HEK293T (cell line): ENCODE data around the gene SLC25A33.
"Not testable (repeated sequence)": the region's sequence is repeated elsewhere in the genome, so short reads cannot be mapped to it uniquely, and the experiment has no call there.

Experiments used
- CTCF ChIA-PET: fragments of 350-600 bp; formaldehyde crosslinking; extraction: SDS; loops from one replicate; lab custom pipeline; 2021; ENCODE audit warnings: antibody characterized with exemption, inconsistent platforms; lab: Yijun Ruan, JAX
- POLR2A ChIA-PET: fragments of 350-600 bp; formaldehyde crosslinking; extraction: SDS; loops from one replicate; lab custom pipeline; 2020; ENCODE audit warnings: antibody characterized with exemption, inconsistent platforms; lab: Yijun Ruan, JAX
- DNase-seq: peaks from one replicate; pipeline ENCODE4 v3.0.0; 2012; ENCODE audit warnings: mixed read lengths; ENCODE audit errors: extremely low spot score
- ARNT ChIP-seq: fragments of 450-650 bp; IDR thresholded peaks from 2 replicates; pipeline ENCODE4 v1.6.1; 2017; ENCODE audit warnings: mild to moderate bottlenecking
- BHLHE40 ChIP-seq: fragments of 450-650 bp; IDR thresholded peaks from 2 replicates; pipeline ENCODE4 v1.6.1; 2016; ENCODE audit warnings: mild to moderate bottlenecking, moderate library complexity, borderline replicate concordance
- CTBP1 ChIP-seq: fragments of 450-650 bp; IDR thresholded peaks from 2 replicates; pipeline ENCODE4 v1.6.1; 2016; ENCODE audit warnings: borderline replicate concordance
- ELF4 ChIP-seq: fragments of 450-650 bp; IDR thresholded peaks from 2 replicates; pipeline ENCODE4 v1.6.1; 2017; ENCODE audit warnings: antibody characterized with exemption
- FOXA1 ChIP-seq: fragments of 450-650 bp; IDR thresholded peaks from 2 replicates; pipeline ENCODE4 v1.6.1; 2016; ENCODE audit warnings: mild to moderate bottlenecking
- FOXK2 ChIP-seq: fragments of 450-650 bp; IDR thresholded peaks from 2 replicates; pipeline ENCODE4 v1.6.1; 2016; ENCODE audit warnings: mild to moderate bottlenecking
- FOXM1 ChIP-seq: fragments of 450-650 bp; IDR thresholded peaks from 2 replicates; pipeline ENCODE4 v1.6.1; 2017; ENCODE audit warnings: mild to moderate bottlenecking, borderline replicate concordance
- HDGF ChIP-seq: fragments of 450-650 bp; IDR thresholded peaks from 2 replicates; pipeline ENCODE4 v1.6.1; 2017; ENCODE audit warnings: antibody characterized with exemption, borderline replicate concordance
- L3MBTL2 ChIP-seq: fragments of 450-650 bp; conservative IDR thresholded peaks from 2 replicates; pipeline ENCODE4 v1.6.1; 2016; ENCODE audit warnings: mild to moderate bottlenecking
- LEF1 ChIP-seq: fragments of 450-650 bp; IDR thresholded peaks from 2 replicates; pipeline ENCODE4 v1.6.1; 2017; ENCODE audit warnings: mild to moderate bottlenecking, borderline replicate concordance
- NFRKB ChIP-seq: fragments of 450-650 bp; IDR thresholded peaks from 2 replicates; pipeline ENCODE4 v1.6.1; 2016; ENCODE audit warnings: mild to moderate bottlenecking, moderate library complexity
- SP1 ChIP-seq: fragments of 450-650 bp; IDR thresholded peaks from 2 replicates; pipeline ENCODE4 v1.6.1; 2017
- SUZ12 ChIP-seq: fragments of 450-650 bp; IDR thresholded peaks from 2 replicates; pipeline ENCODE4 v1.6.1; 2016; ENCODE audit warnings: mild to moderate bottlenecking
- TARDBP ChIP-seq: fragments of 450-650 bp; IDR thresholded peaks from 2 replicates; pipeline ENCODE4 v1.6.1; 2016
- ZNF384 ChIP-seq: fragments of 450-650 bp; IDR thresholded peaks from 2 replicates; pipeline ENCODE4 v1.6.1; 2016
- TF ChIP-seq, protein P1 (sequence below): fragments of 450-650 bp; IDR thresholded peaks from 2 replicates; pipeline ENCODE4 v1.6.1; 2016

SLC25A33 gene

DNA sequence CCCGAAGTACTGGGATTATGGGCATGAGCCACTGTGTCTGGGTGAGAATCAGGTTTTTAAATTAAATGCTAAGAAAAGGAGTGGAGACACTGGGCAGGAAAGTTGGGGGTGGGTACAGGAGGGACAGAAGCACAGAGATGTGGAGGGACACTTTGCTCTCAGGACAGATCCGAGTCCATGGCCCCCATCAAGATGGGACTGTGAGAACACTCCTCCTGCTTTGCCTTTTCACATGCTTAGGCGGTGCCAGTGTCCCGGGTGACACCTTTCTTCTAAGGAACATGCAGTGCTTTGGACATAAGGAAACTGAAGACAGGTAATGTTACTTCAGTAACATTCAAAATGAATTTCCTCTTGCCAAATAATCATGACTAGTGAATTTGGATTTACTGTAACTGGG is 16.7 kb downstream of the SLC25A33 start:
- no peak for DNase-seq
- no peak for TF ChIP-seq ELF4
- TF ChIP-seq SP1: no peak
- TF ChIP-seq NFRKB: no peak
- no peak for TF ChIP-seq HDGF
- TF ChIP-seq ZNF384: no peak
- TF ChIP-seq FOXA1: no peak
- TF ChIP-seq TARDBP: no peak
- TF ChIP-seq SUZ12: no peak
- no peak for TF ChIP-seq CTBP1
- TF ChIP-seq, protein P1, sequence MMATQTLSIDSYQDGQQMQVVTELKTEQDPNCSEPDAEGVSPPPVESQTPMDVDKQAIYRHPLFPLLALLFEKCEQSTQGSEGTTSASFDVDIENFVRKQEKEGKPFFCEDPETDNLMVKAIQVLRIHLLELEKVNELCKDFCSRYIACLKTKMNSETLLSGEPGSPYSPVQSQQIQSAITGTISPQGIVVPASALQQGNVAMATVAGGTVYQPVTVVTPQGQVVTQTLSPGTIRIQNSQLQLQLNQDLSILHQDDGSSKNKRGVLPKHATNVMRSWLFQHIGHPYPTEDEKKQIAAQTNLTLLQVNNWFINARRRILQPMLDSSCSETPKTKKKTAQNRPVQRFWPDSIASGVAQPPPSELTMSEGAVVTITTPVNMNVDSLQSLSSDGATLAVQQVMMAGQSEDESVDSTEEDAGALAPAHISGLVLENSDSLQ: no peak
- no peak for TF ChIP-seq LEF1
- no peak for TF ChIP-seq L3MBTL2
- no peak for TF ChIP-seq FOXK2
- TF ChIP-seq FOXM1: no peak
- no peak for TF ChIP-seq ARNT
- no peak for TF ChIP-seq BHLHE40
- CTCF ChIA-PET: no interaction called here
- POLR2A ChIA-PET: no interaction called here

DNA sequence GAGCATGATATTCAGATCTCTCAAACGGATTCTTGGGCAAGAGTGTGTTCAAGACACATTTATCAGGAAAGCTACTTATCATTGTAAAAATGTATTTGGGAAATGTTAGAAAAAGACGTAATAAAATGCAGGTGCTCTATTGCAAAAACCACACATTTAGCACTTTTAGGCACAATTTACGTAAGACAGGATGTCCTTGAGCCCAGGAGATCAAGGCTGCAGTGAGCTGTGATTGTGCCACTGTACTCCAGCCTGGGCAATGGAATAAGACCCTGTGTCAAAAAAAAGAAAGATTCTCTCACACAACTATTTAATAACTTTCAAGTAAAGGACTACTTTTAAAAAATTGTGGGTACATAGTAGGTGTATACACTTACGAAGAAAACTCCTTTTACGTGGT is 18.4 kb downstream of the SLC25A33 start:
- no peak for DNase-seq
- TF ChIP-seq, protein P1: no peak
- TF ChIP-seq ZNF384: no peak
- TF ChIP-seq FOXK2: no peak
- no peak for TF ChIP-seq BHLHE40
- TF ChIP-seq ELF4: no peak
- TF ChIP-seq SP1: no peak
- no peak for TF ChIP-seq CTBP1
- TF ChIP-seq FOXM1: no peak
- TF ChIP-seq L3MBTL2: no peak
- no peak for TF ChIP-seq NFRKB
- TF ChIP-seq HDGF: no peak
- no peak for TF ChIP-seq TARDBP
- TF ChIP-seq FOXA1: no peak
- no peak for TF ChIP-seq ARNT
- no peak for TF ChIP-seq LEF1
- no peak for TF ChIP-seq SUZ12
- ChIA-PET POLR2A (no interaction called here), CTCF (interaction anchor here (0.9 kb wide), 1 partner anchor 11 kb away, joined by 4 read pairs; no protein-coding TSS in a partner anchor)

DNA sequence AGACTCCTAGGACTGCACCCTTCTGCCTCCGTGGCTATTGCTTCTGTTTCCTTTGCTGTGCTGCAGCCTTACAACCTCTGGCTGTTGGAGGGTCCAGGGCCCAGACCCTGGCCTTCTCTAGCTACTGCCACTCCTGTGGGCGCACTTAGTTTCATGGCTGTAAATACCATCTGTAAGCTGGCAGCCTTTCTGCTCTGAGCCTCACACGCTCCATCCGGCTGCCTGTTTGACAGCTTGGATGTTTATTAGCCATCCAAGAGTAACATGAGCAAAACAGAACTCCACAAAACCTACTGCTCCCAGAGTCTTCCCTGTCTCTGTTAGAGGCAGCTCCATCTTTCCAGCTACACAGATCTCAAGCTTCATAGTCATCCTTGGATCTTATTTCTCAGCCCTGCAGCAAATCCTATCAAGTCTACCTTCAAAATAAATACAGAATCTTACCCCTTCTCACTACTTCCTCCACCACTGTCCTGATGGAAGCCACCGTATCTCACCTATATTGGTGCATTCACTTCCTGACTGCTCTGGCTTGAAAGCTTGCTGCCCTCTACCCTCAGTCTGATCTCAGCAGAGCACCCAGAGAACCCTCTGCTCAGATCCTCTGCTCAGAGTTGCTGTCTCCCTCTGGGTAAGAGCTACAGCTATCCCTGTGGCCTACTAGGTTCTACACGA is 19.1 kb downstream of the SLC25A33 start:
- DNase-seq: no peak
- POLR2A ChIA-PET: no interaction called here
- CTCF ChIA-PET: interaction anchor here (0.9 kb wide), 1 partner anchor 11 kb away, joined by 4 read pairs; no protein-coding TSS in a partner anchor
- no peak for TF ChIP-seq ZNF384

DNA sequence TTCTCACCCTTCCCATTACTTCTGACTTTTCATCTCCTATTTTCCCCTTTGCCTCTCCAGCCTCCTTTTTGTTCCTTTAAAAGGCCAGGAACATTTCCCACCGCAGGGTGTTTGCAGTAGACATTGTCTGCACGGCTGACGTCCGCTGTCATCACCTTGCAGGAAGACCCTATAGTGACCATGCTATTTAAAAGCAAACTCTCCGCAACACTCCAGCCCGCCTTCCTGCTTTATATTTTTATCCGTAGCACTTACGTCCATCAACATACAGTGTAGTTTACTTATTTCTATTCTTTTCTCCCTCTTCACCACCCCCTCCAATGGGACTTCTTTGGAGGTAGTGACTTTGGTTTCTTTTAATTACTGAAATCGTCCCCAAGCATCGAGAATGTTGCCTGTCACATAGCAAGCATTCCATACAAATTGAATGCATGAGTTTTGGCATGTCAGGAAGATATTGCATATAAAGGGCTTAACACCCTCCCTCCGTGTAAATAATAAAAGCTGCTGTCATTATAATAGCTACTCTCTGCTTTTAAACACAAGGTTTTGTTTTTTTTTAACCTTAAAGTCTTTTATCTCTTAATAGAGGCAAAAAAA is 19.8 kb downstream of the SLC25A33 start:
- ChIA-PET CTCF (no interaction called here), POLR2A (interaction anchor here (1.3 kb wide), 1 partner anchor 20 kb away, joined by 5 read pairs; the partner anchor contains the start of gene SLC25A33)
- no peak for TF ChIP-seq CTBP1
- no peak for TF ChIP-seq SP1
- TF ChIP-seq FOXK2: no peak
- TF ChIP-seq ELF4: no peak
- TF ChIP-seq HDGF: no peak
- no peak for TF ChIP-seq ARNT
- no peak for TF ChIP-seq TARDBP
- TF ChIP-seq, protein P1: no peak
- no peak for TF ChIP-seq L3MBTL2
- TF ChIP-seq SUZ12: no peak
- no peak for DNase-seq

DNA sequence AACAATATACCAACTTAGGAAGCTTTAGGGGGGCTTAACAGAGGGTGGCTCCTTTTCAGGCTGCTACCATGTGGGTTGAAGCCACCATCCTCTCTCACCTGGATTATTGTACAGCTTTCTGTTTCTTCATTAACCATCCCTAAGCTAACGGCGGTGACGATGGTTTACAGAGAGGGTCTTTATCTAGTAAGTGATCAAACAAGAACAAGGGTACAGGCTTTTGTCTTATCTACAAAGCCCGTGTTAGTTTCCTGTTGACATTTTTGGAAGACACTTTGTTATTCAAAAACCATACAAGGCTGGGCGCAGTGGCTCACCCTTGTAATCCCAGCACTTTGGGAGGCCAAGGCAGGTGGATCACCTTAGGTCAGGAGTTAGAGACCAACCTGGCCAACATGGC is 20.4 kb downstream of the SLC25A33 start:
- ChIA-PET POLR2A (interaction anchor here (1.3 kb wide), 1 partner anchor 21 kb away, joined by 5 read pairs; the partner anchor contains the start of gene SLC25A33), CTCF (no interaction called here)
- no peak for TF ChIP-seq LEF1
- TF ChIP-seq ARNT: no peak
- no peak for TF ChIP-seq HDGF
- TF ChIP-seq, protein P1: no peak
- TF ChIP-seq FOXA1: no peak
- TF ChIP-seq FOXM1: no peak
- no peak for DNase-seq

DNA sequence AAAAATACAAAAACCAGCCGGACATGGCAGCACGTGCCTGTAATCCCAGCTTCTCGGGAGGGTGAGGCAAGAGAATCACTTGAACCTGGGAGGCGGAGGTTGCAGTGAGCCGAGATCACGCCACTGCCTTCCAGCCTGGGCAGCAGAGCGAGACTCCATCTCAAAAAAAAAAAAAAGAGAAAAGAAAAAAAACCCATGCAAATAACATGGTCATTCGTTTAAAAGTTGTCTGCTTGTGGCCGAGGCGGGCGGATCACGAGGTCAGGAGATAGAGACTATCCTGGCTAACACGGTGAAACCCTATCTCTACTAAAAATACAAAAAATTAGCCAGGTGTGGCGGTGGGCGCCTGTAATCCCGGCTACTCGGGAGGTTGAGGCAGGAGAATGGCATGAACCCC is 20.8 kb downstream of the SLC25A33 start:
- CTCF ChIA-PET, DNase-seq: not testable (repeated sequence)
- POLR2A ChIA-PET: interaction anchor here (1.3 kb wide), 1 partner anchor 21 kb away, joined by 5 read pairs; the partner anchor contains the start of gene SLC25A33
